Activated T-helper 2 cell treated with anti-CD3 and anti-CD28 coated beads, Interferon-gamma antibody, Interleukin-2, Interleukin-4, amounts not matched to agents 10 μg/mL and 5 μg/mL and 100 μg/mL, durations not matched to agents 14 hours and 24 hours and 36 hours (primary cell): ENCODE results near the gene DQX1. TPM values are rescaled to one million over a fixed set of nuclear protein-coding genes. Genes with fewer than 3 reads are reported as not detected.

Source experiments
- DNase-seq: peaks from one replicate; pipeline ENCODE4 v3.0.0; 2021; ENCODE audit warnings: low spot score
- H3K27ac Mint-ChIP-seq: one replicate; pipeline ENCODE4 v1.8.0; 2021; ENCODE audit warnings: mixed read lengths
- H3K27me3 Mint-ChIP-seq: one replicate; pipeline ENCODE4 v1.8.0; 2021; ENCODE audit warnings: low read depth, mixed read lengths
- H3K36me3 Mint-ChIP-seq: one replicate; pipeline ENCODE4 v1.8.0; 2021; ENCODE audit warnings: low read depth, mixed read lengths
- H3K4me1 Mint-ChIP-seq: one replicate; pipeline ENCODE4 v1.8.0; 2021; ENCODE audit warnings: low read depth, mixed read lengths
- H3K4me3 Mint-ChIP-seq: one replicate; pipeline ENCODE4 v1.8.0; 2021; ENCODE audit warnings: low read depth, mild to moderate bottlenecking, moderate library complexity, mixed read lengths
- H3K9me3 Mint-ChIP-seq: one replicate; pipeline ENCODE4 v1.8.0; 2021; ENCODE audit warnings: mixed read lengths
- intact Hi-C: fragments of 100-400 bp; cut with micrococcal nuclease; formaldehyde crosslinking; loops from one replicate; pipeline ENCODE4 v1.15.1; 2023
- total RNA-seq: library from RNA; stranded (reverse); gene quantifications from 2 replicates; pipeline ENCODE4 v1.2.3, GENCODE V29; 2022

The DQX1 gene
- total RNA-seq, 1 donor from 2014 or later = 0.94 TPM

DNA sequence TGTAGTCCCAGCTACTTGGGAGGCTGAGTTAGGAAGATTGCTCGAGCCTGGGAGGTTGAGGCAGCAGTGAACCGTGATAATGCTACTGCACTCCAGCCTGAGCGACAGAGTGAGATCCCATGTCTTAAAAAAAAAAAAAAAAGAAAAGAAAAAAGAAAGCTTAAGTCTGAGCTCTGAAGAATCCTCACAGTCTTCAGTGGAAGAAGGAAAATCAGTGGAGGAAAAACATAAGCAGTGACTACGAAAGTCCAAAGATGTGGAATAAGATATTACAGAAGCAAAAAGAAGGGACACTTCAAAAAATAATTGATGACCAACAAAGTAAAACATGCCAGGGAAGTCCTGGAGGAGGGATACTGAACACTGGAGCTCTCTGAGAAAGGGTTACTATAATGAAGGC, 15.8 kb downstream of the DQX1 start:
- Mint-ChIP-seq H3K9me3 (no peaks in the 10 kb centered on the region), H3K27me3 (peaks cover 33% of the 10 kb centered on the region), H3K27ac (no peak overlapping the region), H3K36me3 (peaks cover 22% of the 10 kb centered on the region), H3K4me3 (no peak overlapping the region), H3K4me1 (peaks cover 35% of the 10 kb centered on the region)
- DNase-seq = no peak
- intact Hi-C loops = no loop called here

DNA sequence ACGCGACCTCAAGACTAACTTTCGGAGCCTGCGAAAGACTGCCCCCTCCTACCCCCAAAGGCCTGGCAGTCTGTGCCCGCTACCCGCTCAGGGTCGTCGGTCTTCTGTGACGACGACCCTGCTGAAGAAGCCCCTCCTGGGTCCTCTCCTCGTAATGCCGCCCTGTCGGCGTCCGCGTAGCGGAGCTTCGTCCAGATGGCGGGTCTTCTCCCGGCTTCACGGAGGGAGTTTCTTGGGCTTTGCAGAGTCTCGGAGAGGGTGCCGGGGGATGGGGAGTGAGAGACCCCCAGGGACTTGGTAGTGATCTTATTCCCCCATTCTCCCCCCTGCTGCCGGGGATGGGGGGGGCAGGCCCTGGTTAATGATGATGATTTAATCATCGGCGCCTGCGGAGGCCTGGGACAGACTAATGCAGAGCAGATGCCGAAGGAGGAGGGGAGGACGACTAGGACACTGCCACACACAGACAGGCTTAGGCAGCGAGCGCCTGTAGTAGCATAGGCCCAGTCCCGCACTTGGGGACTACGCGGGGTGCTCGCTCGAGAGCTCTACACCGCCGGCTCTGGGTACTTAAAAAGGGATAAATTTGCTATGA, 18.0 kb downstream of the DQX1 start:
- intact Hi-C loops = loop anchor here (1.0 kb wide), 2 partner anchors 21 to 50 kb away; partner anchors contain the start of genes AUP1, HTRA2 and WBP1
- Mint-ChIP-seq H3K27me3 (peaks cover 25% of the 10 kb centered on the region), H3K27ac (peak overlapping the region; percentile 100), H3K4me1 (peaks cover 47% of the 10 kb centered on the region), H3K9me3 (no peaks in the 10 kb centered on the region), H3K4me3 (peak overlapping the region; percentile 97), H3K36me3 (peaks cover 36% of the 10 kb centered on the region)
- DNase-seq = no peak

DNA sequence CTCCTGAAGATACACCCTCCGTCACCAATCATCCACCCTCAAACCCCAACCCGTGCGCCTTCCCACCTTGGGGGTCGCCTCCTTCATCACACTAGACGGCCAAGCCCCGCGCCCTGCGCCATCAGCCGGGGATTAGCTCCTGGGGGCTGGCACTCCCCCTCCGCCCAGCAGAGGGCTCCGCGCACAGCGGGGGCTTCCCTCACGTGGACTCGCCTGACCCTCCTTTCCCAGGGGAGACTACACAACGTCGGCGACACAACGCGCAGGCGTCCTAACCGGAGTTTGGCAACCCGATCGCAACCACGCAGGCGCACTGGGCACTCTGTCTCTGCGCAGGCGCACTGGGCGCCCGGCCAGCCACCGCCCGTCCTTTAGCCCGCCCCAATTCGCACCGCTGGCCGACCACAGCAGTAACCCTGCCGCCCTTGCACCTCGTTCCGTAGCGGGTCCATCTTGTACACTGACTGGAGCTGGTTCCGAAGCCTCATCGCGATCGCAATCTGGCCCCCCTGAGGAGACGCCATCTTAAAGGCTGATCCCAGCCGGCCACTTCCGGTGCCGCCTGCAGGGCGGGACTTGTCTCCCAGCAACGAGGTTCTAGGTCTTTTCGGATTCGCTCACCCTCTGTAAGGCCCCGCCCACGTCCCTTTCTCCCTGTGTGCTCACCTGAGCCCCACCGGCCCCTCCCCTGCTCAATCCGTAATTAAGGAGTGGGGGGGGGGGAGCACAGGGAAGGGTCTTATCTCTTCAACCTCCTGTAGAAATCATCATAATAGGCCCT, 18.7 kb downstream of the DQX1 start, which contains the start of gene PCGF1:
Gene PCGF1, minus strand, starts transcription at position 551 of the 781 bp plus-strand sequence. Its CDS starts 27 bp downstream, at position 524.
- intact Hi-C loops = loop anchor here (1.0 kb wide), 2 partner anchors 22 to 49 kb away; partner anchors contain the start of genes AUP1, HTRA2 and WBP1
- Mint-ChIP-seq H3K9me3 (no peaks in the 10 kb centered on the region), H3K27me3 (peaks cover 24% of the 10 kb centered on the region), H3K4me1 (peaks cover 52% of the 10 kb centered on the region), H3K36me3 (peaks cover 41% of the 10 kb centered on the region), H3K4me3 (peak within 1 kb of the TSS; percentile 97), H3K27ac (peak within 1 kb of the TSS; percentile 100)
- peak; percentile 96 for DNase-seq

DNA sequence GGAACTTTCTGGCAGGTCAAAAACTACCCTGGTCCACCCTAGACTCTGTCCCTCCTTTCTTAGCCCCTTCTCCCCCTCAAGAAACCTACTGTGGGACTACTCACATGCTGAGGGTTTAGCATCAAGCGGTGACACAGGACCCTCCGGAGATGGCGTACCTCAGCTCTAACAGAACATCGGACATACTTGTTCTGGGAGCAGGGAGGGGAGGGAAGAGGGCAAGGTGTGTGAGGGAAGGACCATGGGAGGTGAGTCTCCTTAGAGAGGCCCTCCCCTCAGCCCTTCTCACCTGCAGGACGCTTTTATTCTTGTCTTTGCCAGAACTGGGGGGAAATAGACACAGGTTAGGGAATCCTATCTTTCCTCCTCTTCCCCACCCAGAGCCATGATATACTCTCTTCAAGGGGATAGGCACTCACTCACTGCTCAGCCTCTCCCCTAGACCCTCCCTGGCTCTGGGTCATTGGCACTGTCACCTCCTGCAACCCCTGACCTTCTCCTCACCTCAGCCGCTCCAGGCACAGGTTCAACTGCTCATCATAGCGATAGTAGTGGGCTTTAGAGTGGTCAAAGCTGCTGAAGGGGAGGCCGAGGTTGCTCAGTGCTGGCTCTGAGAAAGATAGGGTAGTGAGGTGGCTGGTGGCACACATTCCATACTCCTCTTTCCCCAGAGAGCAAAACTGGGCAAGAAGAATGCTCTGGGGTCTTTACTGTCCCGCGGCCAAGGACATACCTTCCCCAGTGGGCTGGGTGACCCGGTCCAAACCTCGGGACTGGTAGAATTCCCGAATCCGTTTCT, 20.4 kb downstream of the DQX1 start:
- Mint-ChIP-seq H3K4me3 (peak overlapping the region; percentile 59), H3K27ac (no peak overlapping the region), H3K4me1 (peaks cover 55% of the 10 kb centered on the region), H3K27me3 (peaks cover 25% of the 10 kb centered on the region), H3K9me3 (no peaks in the 10 kb centered on the region), H3K36me3 (peaks cover 56% of the 10 kb centered on the region)
- intact Hi-C loops = no loop called here
- DNase-seq = no peak

DNA sequence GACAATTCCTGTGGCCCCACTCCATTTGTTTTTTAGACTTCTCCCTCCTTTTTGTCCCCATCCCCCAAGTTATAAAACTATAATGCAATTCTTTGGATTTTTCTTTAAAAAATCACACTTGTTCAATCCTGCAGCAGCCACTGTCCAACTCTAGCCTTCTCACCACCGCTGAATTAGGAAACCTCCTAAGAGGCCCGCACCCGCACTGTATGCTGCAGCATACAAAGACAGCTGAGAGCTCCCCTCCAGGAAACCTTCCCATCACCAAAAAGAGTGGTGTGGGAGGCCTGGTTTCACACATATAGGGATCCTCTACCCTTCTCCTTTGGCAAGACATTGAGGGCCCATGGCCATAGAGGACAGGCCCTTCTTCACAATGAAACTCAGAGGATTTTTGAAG, 21.4 kb downstream of the DQX1 start:
- intact Hi-C loops = no loop called here

DNA sequence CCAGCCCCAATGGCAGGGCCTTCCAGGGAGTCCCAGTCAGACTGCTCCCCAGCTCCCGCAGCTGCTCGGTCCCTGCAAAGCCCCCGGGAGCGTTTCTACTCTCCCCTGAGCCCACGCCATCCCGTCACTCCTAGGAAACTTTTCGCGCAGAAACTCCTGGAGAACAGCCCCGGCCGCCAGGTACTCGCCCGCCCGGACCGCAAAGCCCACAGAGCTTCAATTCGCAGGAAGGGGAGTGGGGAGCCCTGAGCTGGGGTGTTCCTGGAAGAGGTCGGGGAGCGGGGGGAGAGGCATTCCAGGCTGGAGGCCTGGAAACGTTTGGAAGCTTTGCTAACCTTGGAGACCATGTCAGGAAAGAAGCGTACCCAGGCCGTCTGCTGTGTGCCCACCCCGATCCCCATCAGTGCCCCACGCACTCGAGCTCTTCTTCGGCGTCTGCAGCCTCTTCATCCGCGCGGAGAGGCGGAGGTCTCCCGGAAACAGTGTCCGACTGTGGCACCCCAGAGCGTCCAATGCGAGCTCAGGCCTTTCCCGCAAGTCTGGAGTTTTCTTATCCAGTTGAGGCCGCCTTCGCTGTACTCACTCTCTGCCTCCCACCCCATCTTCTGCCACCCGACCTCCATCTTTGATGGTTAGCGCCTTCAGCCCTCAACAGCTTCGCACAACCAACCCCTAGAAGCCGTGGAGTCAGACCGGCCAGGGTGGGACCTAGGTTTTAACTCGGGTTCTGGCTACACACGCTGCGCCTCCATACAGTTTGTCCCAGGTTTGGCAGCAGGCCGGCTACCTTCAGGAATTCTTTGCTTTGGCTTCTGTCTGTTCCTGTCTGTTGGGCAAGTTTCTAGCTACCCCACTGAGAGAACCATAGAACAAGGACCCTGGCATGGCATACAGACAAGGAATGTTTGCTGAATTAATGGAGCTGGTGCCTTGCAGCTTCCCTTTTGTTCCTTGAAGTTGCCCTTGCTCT, 22.2 kb downstream of the DQX1 start:
- peaks cover 52% of the 10 kb centered on the region for H3K4me1 Mint-ChIP-seq
- intact Hi-C loops = no loop called here
- H3K27me3 Mint-ChIP-seq = peaks cover 26% of the 10 kb centered on the region
- peak overlapping the region; percentile 18 for H3K27ac Mint-ChIP-seq
- H3K36me3 Mint-ChIP-seq = peaks cover 65% of the 10 kb centered on the region
- H3K4me3 Mint-ChIP-seq = peak overlapping the region; percentile 71
- no peaks in the 10 kb centered on the region for H3K9me3 Mint-ChIP-seq
- DNase-seq = no peak

More for the DNA sequence above, 21.4 kb downstream of the DQX1 start:
- Mint-ChIP-seq H3K4me3 (peak overlapping the region; percentile 58), H3K9me3 (no peaks in the 10 kb centered on the region), H3K4me1 (peaks cover 49% of the 10 kb centered on the region), H3K27me3 (peaks cover 22% of the 10 kb centered on the region), H3K27ac (peak overlapping the region; percentile 18), H3K36me3 (peaks cover 65% of the 10 kb centered on the region)
- DNase-seq = no peak

DNA sequence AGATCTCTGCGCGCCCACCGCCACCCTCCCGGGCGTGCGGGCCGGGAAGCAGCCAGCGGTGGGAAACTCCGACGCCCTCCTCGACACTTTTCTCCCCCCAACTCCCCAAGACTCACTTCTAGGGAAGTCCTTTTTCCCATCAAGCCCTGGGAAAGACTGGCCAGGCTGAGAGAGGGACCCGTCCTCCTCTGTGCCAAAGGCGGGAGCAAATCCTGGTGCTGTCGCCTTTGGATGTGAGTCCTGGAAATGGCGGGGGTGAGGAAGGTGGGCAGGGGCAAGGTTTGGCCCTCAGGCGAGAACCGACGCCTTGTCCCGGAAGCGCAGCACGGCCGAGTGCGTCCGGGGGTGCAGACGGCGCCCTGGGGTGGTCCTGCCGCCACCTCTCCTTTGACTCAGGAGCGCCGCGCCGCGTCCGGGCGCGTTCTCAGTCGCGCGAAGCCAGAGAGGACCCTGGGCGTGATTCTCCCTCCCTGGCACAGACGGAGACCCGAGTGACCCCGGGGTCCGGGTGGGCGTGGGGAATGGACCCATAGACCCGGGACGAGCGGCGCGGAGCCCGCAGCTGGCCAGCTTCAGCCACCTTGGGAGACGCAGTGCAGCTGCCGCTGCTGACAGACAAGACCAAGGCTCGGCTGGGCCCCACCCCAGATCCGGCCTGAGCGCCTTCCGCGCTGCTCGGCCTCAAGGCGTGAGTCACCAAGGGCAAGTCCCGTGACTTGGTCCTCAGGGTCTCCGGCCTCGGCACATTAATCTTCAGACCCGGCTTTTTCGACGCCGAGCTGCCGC, 23.1 kb downstream of the DQX1 start:
- intact Hi-C loops = no loop called here
- Mint-ChIP-seq H3K27me3 (peaks cover 30% of the 10 kb centered on the region), H3K4me1 (peaks cover 51% of the 10 kb centered on the region), H3K36me3 (peaks cover 65% of the 10 kb centered on the region), H3K4me3 (peak overlapping the region; percentile 71), H3K27ac (peak overlapping the region; percentile 62), H3K9me3 (no peaks in the 10 kb centered on the region)
- no peak for DNase-seq

DNA sequence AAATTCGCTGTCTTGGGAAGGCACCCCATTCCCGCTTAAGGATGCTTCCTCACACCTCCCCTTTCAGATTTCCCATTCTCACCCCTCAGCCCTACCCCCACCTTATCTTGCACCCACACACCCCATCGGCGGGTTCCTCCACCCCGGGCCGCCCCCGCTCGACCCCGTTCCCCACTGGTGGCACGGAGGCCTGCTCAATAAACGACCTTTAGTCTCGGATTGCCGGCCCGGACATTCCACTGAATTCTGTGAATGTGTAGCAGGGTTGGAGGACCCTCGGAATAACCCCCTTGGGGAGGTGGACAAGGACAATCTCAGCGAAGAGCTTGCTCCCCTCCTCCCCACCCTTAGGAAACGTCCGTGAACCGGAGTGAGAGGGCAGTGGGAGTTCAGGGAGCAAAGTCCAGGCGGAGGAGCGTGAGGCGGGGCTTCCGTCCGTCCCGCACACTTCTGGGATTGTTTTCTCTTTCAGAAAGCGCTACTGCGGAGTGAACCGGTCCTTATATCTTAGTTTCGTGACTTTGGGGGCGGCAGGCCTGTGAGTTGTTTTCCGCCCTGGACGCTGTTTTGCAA, 23.8 kb downstream of the DQX1 start:
- Mint-ChIP-seq H3K27me3 (peaks cover 30% of the 10 kb centered on the region), H3K36me3 (peaks cover 62% of the 10 kb centered on the region), H3K4me3 (peak overlapping the region; percentile 71), H3K4me1 (peaks cover 54% of the 10 kb centered on the region), H3K27ac (no peak overlapping the region), H3K9me3 (no peaks in the 10 kb centered on the region)
- intact Hi-C loops = no loop called here
- no peak for DNase-seq

DNA sequence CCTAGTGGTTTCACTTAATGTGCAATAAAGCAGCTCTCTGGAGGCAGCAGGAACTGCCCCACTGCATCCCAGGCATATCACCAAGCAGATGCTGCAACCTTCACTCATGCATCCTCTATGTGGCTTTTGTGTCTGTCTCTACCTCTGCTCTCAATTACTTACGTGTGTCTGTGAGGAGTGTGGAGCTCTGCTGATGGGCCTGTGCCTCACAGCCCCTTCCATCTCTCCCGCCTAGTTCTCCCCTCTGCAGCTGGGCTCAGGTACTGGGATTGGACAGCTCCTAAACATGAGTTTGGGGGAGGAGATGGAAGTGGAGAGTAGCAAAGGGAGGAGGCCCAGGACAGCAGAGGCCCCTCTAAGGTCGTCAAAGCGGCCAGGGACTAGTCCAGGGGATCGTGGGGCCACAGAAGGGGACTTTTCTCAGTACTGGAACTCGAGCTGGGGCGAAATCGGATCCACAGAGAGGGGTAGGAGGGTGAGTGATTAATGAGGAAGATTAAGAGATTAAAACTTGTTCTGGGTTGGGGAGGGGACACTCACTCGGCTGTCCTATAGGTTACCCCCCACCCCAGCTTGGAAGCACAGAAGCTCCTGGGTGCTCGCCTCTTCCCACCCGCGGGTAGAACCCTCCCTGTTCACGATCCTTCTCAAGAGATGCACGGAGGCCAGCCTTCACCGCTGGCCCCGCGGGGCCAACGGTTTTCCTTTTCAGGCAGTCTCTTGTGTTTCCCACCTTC, 24.5 kb downstream of the DQX1 start:
- no peak for DNase-seq
- Mint-ChIP-seq H3K27ac (no peak overlapping the region), H3K9me3 (no peaks in the 10 kb centered on the region), H3K27me3 (peaks cover 30% of the 10 kb centered on the region), H3K4me3 (peak overlapping the region; percentile 67), H3K36me3 (peaks cover 55% of the 10 kb centered on the region), H3K4me1 (peaks cover 48% of the 10 kb centered on the region)
- intact Hi-C loops = no loop called here

DNA sequence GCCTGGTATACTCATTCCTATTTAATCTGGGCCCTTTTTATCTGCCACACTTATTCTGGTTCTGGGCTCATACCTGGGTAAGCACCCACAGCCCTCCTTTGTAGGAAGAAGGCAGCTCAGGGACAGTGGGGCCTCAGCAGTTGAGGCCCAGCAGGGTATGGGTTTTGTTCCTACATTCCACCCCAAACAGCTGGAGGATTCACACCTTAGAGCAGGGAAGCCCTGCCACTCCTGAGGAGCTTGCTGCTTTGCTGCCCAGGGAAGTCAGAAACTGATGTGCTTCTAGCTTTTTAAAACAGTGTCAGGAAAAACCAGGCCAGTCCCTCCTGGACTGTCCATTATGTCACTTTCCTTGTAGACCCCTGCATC, 25.5 kb downstream of the DQX1 start:
- no peak for DNase-seq
- Mint-ChIP-seq H3K4me1 (peaks cover 45% of the 10 kb centered on the region), H3K27ac (no peak overlapping the region), H3K9me3 (no peaks in the 10 kb centered on the region), H3K27me3 (peaks cover 30% of the 10 kb centered on the region), H3K4me3 (no peak overlapping the region), H3K36me3 (peaks cover 49% of the 10 kb centered on the region)
- intact Hi-C loops = no loop called here
